NB4 (cell line): ENCODE results near the gene TRPC1.

ENCODE experiments used
- DNase-seq: peaks from one replicate; pipeline ENCODE4 v3.0.0; 2010; ENCODE audit warnings: low read depth
- H3K4me3 ChIP-seq: one replicate; pipeline ENCODE4 v1.5.1; 2011; ENCODE audit warnings: mild to moderate bottlenecking, low read depth, low read length, moderate library complexity
- MAX ChIP-seq: IDR thresholded peaks from 2 replicates; pipeline ENCODE4 v1.6.1; 2011; ENCODE audit warnings: low read depth, low read length
- MYC ChIP-seq: IDR thresholded peaks from 2 replicates; pipeline ENCODE4 v1.6.1; 2011; ENCODE audit warnings: low read depth, low read length
- POLR2A ChIP-seq: IDR thresholded peaks from 2 replicates; pipeline ENCODE4 v1.6.1; 2011; ENCODE audit warnings: mild to moderate bottlenecking; ENCODE audit not compliant: insufficient read length; ENCODE audit errors: extremely low read depth
- TF ChIP-seq, protein P1 (sequence below): IDR thresholded peaks from one replicate; pipeline ENCODE4 v1.5.1; 2012; ENCODE audit warnings: low read depth, low read length

Gene TRPC1

GRCh38 chr3:142857056-142857455, 133.2 kb downstream of the TRPC1 start:
- DNase-seq: peak; percentile 36
- no peak overlapping the region for H3K4me3 ChIP-seq
- TF ChIP-seq MYC (no peak), POLR2A (no peak), MAX (no peak)
- TF ChIP-seq, protein P1, sequence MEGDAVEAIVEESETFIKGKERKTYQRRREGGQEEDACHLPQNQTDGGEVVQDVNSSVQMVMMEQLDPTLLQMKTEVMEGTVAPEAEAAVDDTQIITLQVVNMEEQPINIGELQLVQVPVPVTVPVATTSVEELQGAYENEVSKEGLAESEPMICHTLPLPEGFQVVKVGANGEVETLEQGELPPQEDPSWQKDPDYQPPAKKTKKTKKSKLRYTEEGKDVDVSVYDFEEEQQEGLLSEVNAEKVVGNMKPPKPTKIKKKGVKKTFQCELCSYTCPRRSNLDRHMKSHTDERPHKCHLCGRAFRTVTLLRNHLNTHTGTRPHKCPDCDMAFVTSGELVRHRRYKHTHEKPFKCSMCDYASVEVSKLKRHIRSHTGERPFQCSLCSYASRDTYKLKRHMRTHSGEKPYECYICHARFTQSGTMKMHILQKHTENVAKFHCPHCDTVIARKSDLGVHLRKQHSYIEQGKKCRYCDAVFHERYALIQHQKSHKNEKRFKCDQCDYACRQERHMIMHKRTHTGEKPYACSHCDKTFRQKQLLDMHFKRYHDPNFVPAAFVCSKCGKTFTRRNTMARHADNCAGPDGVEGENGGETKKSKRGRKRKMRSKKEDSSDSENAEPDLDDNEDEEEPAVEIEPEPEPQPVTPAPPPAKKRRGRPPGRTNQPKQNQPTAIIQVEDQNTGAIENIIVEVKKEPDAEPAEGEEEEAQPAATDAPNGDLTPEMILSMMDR: no peak
